Hematopoietic multipotent progenitor cell (in vitro differentiated cells): ENCODE measurements around the gene MYRIP. TPM values are rescaled to one million over a fixed set of nuclear protein-coding genes. Genes with fewer than 3 reads are reported as not detected.
A peak's percentile ranks its signal among the peaks of the same experiment; 100 is the strongest.
"Not testable (repeated sequence)": the region's sequence is repeated elsewhere in the genome, so short reads cannot be mapped to it uniquely, and the experiment has no call there.

Source experiments
- DNase-seq, 3 donors: peaks; one replicate each; pipeline ENCODE4 v3.0.0-alpha.2; 2011 to 2015; ENCODE audit warnings: low read depth in 2 of 3, low spot score in 2 of 3
- total RNA-seq: library from RNA; depleted of rRNA; stranded (reverse); fragments of >200 nt; gene quantifications from one replicate; pipeline ENCODE4 v1.2.3, GENCODE V29; 2012

The MYRIP gene
- total RNA-seq, 1 donor = under 0.01 TPM

GRCh38 chr3:39805650-39806049 is 3.8 kb upstream of the MYRIP start:
- DNase-seq = no peak

GRCh38 chr3:39806820-39807219 is 2.6 kb upstream of the MYRIP start:
- DNase-seq = no peak

- peak in 1 of 3 donors; percentile 57 for DNase-seq
These were observed 785 bp upstream of the MYRIP start for GRCh38 chr3:39808467-39809180.

- DNase-seq = peak in 2 of 3 donors; percentile 13 to 14
These were observed 686 bp downstream of the MYRIP start for GRCh38 chr3:39809995-39810595.

GRCh38 chr3:39810647-39811161 is 1.3 kb downstream of the MYRIP start:
- peak in 1 of 3 donors; percentile 1 for DNase-seq

GRCh38 chr3:39811561-39811960 is 2.2 kb downstream of the MYRIP start:
- DNase-seq = no peak

- DNase-seq = no peak
These were observed 3.1 kb downstream of the MYRIP start for GRCh38 chr3:39812537-39812936.

- DNase-seq = no peak
These were observed 4.6 kb downstream of the MYRIP start for GRCh38 chr3:39814007-39814406.

- DNase-seq = no peak
These were observed 10.5 kb downstream of the MYRIP start for GRCh38 chr3:39819899-39820298.

GRCh38 chr3:39833764-39834163 is 24.4 kb downstream of the MYRIP start:
- DNase-seq = not testable (repeated sequence)

GRCh38 chr3:39839484-39839883 is 30.1 kb downstream of the MYRIP start:
- DNase-seq = peak in 1 of 3 donors; percentile 52

GRCh38 chr3:39843440-39843839 is 34.0 kb downstream of the MYRIP start:
- no peak for DNase-seq

- no peak for DNase-seq
These were observed 39.0 kb downstream of the MYRIP start for GRCh38 chr3:39848365-39848764.

GRCh38 chr3:39849992-39850715 is 40.7 kb downstream of the MYRIP start:
- DNase-seq = peak in 2 of 3 donors; percentile 8 to 50

- no peak for DNase-seq
These were observed 41.3 kb downstream of the MYRIP start for GRCh38 chr3:39850716-39851032.

- no peak for DNase-seq
These were observed 46.1 kb downstream of the MYRIP start for GRCh38 chr3:39855517-39855916.

- DNase-seq = no peak
These were observed 60.5 kb downstream of the MYRIP start for GRCh38 chr3:39869890-39870289.

GRCh38 chr3:39870706-39871105 is 61.3 kb downstream of the MYRIP start:
- DNase-seq = no peak

GRCh38 chr3:39879581-39879980 is 70.2 kb downstream of the MYRIP start:
- DNase-seq = no peak

GRCh38 chr3:39882111-39882510 is 72.7 kb downstream of the MYRIP start:
- no peak for DNase-seq

- no peak for DNase-seq
These were observed 82.7 kb downstream of the MYRIP start for GRCh38 chr3:39892068-39892467.

- DNase-seq = no peak
These were observed 86.8 kb downstream of the MYRIP start for GRCh38 chr3:39896184-39896583.
